ENCODE results near the gene ZFP42. TPM values are rescaled to one million over a fixed set of nuclear protein-coding genes. Genes with fewer than 3 reads are reported as not detected.

Gene ZFP42
- total RNA-seq, 2 donors from 2014 or later = 0.26 TPM; not detected in 1

DNA sequence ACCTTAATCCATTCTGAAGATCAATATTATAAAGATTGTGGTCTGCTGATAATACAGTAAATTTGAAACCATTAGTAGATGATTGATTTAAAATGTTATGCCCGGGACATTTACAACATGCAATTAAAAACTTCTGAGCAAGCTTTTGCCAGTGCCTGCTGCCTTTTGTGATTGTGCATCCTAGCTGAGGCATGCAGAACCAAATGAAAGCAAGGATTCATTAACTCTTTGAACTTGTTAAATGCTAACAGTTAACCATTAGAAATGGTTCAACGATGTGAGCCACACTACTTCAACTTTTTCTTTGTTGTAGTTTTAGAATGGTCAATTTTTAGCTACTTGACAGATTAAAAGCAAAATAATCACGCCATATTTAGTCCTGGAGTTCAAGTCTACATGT, 51.1 kb downstream of the ZFP42 start:
- TF ChIP-seq, protein P1, sequence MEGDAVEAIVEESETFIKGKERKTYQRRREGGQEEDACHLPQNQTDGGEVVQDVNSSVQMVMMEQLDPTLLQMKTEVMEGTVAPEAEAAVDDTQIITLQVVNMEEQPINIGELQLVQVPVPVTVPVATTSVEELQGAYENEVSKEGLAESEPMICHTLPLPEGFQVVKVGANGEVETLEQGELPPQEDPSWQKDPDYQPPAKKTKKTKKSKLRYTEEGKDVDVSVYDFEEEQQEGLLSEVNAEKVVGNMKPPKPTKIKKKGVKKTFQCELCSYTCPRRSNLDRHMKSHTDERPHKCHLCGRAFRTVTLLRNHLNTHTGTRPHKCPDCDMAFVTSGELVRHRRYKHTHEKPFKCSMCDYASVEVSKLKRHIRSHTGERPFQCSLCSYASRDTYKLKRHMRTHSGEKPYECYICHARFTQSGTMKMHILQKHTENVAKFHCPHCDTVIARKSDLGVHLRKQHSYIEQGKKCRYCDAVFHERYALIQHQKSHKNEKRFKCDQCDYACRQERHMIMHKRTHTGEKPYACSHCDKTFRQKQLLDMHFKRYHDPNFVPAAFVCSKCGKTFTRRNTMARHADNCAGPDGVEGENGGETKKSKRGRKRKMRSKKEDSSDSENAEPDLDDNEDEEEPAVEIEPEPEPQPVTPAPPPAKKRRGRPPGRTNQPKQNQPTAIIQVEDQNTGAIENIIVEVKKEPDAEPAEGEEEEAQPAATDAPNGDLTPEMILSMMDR (IDR thresholded peaks at IDR 0.05) = no peak
- Histone ChIP-seq H3K36me3 (no peaks in the 10 kb centered on the region), H3K4me3 (no peak overlapping the region), H3K27me3 (no peaks in the 10 kb centered on the region), H3K9me3 (no peaks in the 10 kb centered on the region), H3K27ac (no peak overlapping the region), H3K4me1 (no peaks in the 10 kb centered on the region)
- DNase-seq (ENCODE audit: low spot score) = no peak

DNA sequence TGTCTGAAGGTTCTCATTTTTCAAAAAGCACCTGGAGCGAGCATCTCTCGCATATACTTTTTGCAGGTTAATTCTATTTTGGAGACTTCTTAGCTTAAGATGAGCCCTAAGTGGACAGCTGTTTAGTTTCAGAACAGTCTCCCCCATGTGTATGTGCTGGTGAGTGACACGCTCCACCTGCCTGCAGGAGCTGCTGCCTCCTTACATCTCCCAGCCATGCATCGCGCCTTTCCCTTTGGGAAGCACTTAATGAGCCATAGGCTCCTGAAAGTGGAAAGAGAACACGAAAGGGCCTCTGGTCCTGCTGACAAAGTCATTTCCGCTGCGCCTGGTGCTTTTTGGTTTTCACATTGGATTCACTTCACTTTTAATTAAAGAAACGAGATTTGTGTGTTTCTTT, 57.7 kb downstream of the ZFP42 start:
- H3K27me3 ChIP-seq = no peaks in the 10 kb centered on the region
- DNase-seq (ENCODE audit: low spot score) = no peak
- TF ChIP-seq, protein P1 (IDR thresholded peaks at IDR 0.05) = no peak
- no peak overlapping the region for H3K4me3 ChIP-seq
- no peaks in the 10 kb centered on the region for H3K4me1 ChIP-seq
- no peaks in the 10 kb centered on the region for H3K9me3 ChIP-seq
- no peaks in the 10 kb centered on the region for H3K36me3 ChIP-seq
- no peak overlapping the region for H3K27ac ChIP-seq

Other genes with a start within 250 kb of the ZFP42 start
- not detected for gene TRIML2, start 113.8 kb downstream of the ZFP42 start, total RNA-seq
- gene TRIML1, start 143.7 kb downstream of the ZFP42 start, total RNA-seq = not detected